Thoracic aorta (tissue), 2 donors: ENCODE data around the gene TCERG1. TPM values are rescaled to one million over a fixed set of nuclear protein-coding genes. Genes with fewer than 3 reads are reported as not detected.

Source experiments
- ATAC-seq: fragments of 150-250 bp; one replicate; pipeline ENCODE4 v1.8.0; 2017; ENCODE audit warnings: low read depth; ENCODE audit not compliant: insufficient number of reproducible peaks, low FRiP score
- DNase-seq: peaks from one replicate; pipeline ENCODE4 v3.0.0-alpha.2; 2020; ENCODE audit warnings: low spot score
- H3K27ac ChIP-seq, 2 donors: fragments of 200-600 bp; sonication (generic); 1 replicate in 1 of 2; 2 replicates in 1 of 2; pipeline ENCODE4 v1.5.1; 2016; ENCODE audit warnings: mild to moderate bottlenecking in 2 of 2, moderate library complexity in 2 of 2
- H3K27me3 ChIP-seq: fragments of 200-600 bp; sonication (generic); replicated peaks from 2 replicates; pipeline ENCODE4 v1.6.0; 2016; ENCODE audit warnings: mild to moderate bottlenecking; ENCODE audit not compliant: insufficient read depth
- H3K36me3 ChIP-seq: fragments of 200-600 bp; sonication (generic); one replicate; pipeline ENCODE4 v1.5.1; 2016
- H3K4me1 ChIP-seq, 2 donors: fragments of 200-600 bp; sonication (generic); 1 replicate in 1 of 2; 2 replicates in 1 of 2; pipeline versions ENCODE4 v1.5.1 to v1.6.0; 2016; ENCODE audit warnings: low read depth in 2 of 2, mild to moderate bottlenecking in 1 of 2; ENCODE audit not compliant: control insufficient read depth in 1 of 2
- H3K4me3 ChIP-seq: fragments of 200-600 bp; sonication (generic); 2 replicates; pipeline ENCODE4 v1.5.1; 2016; ENCODE audit warnings: mild to moderate bottlenecking
- H3K9me3 ChIP-seq: fragments of 200-600 bp; sonication (generic); 2 replicates; pipeline ENCODE4 v1.5.1; 2016
- CTCF ChIP-seq: fragments of 200-600 bp; sonication (generic); IDR thresholded peaks from one replicate; pipeline ENCODE4 v1.5.1; 2019; ENCODE audit warnings: antibody characterized with exemption
- total RNA-seq, 2 donors: library from RNA; depleted of rRNA; stranded (reverse); fragments of >200 nt; gene quantifications; one replicate each; pipeline versions ENCODE4 v1.1.0 to v1.2.3, GENCODE V29; 2016

The TCERG1 gene
- total RNA-seq, 2 donors from 2014 or later, result 45.2 to 125 TPM

- ATAC-seq (no peak), DNase-seq (no peak)
- Histone ChIP-seq H3K36me3 (no peaks in the 10 kb centered on the region), H3K9me3 (no peaks in the 10 kb centered on the region), H3K4me1 (no peaks in the 10 kb centered on the region), H3K27me3 (no peaks in the 10 kb centered on the region), H3K4me3 (no peak overlapping the region), H3K27ac (no peak overlapping the region)
- no peak for TF ChIP-seq CTCF
These were observed 91.3 kb downstream of the TCERG1 start for GRCh38 chr5:146538432-146538831.

GRCh38 chr5:146539973-146540372 lies 92.8 kb downstream of the TCERG1 start:
- DNase-seq (no peak), ATAC-seq (no peak)
- Histone ChIP-seq H3K36me3 (no peaks in the 10 kb centered on the region), H3K27me3 (no peaks in the 10 kb centered on the region), H3K4me3 (no peak overlapping the region), H3K27ac (no peak overlapping the region), H3K4me1 (no peaks in the 10 kb centered on the region), H3K9me3 (no peaks in the 10 kb centered on the region)
- no peak for TF ChIP-seq CTCF

GRCh38 chr5:146540414-146540813 lies 93.3 kb downstream of the TCERG1 start:
- Histone ChIP-seq H3K27ac (no peak overlapping the region), H3K27me3 (no peaks in the 10 kb centered on the region), H3K9me3 (no peaks in the 10 kb centered on the region), H3K36me3 (no peaks in the 10 kb centered on the region), H3K4me3 (no peak overlapping the region), H3K4me1 (no peaks in the 10 kb centered on the region)
- DNase-seq, result no peak
- ATAC-seq, result no peak
- no peak for TF ChIP-seq CTCF

GRCh38 chr5:146541958-146542849 lies 95.1 kb downstream of the TCERG1 start:
- Histone ChIP-seq H3K4me3 (no peak overlapping the region), H3K36me3 (no peaks in the 10 kb centered on the region), H3K27ac (no peak overlapping the region), H3K4me1 (no peaks in the 10 kb centered on the region), H3K27me3 (no peaks in the 10 kb centered on the region), H3K9me3 (no peaks in the 10 kb centered on the region)
- TF ChIP-seq CTCF, result peak; percentile 91
- DNase-seq (peak; percentile 16), ATAC-seq (peak; percentile 82)

- no peak for TF ChIP-seq CTCF
- H3K9me3 ChIP-seq, result no peaks in the 10 kb centered on the region
- DNase-seq, result no peak
- H3K4me1 ChIP-seq, result no peaks in the 10 kb centered on the region
- ATAC-seq, result no peak
- no peak overlapping the region for H3K27ac ChIP-seq
- H3K36me3 ChIP-seq, result no peaks in the 10 kb centered on the region
- no peak overlapping the region for H3K4me3 ChIP-seq
- no peaks in the 10 kb centered on the region for H3K27me3 ChIP-seq
These were observed 97.1 kb downstream of the TCERG1 start for GRCh38 chr5:146544232-146544631.
